BJ (cell line): Measurements from ENCODE around the gene FPR3. TPM values are rescaled to one million over a fixed set of nuclear protein-coding genes. Genes with fewer than 3 reads are reported as not detected.

Experiments
- CTCF ChIA-PET: fragments of 350-600 bp; formaldehyde crosslinking; extraction: SDS; loops from one replicate; lab custom pipeline; 2021; ENCODE audit warnings: antibody characterized with exemption, inconsistent platforms; lab: Yijun Ruan, JAX
- POLR2A ChIA-PET: fragments of 300-600 bp; sonication (Branson Sonifier 250); formaldehyde crosslinking; extraction: SDS; loops from one replicate; lab custom pipeline; 2021; ENCODE audit warnings: antibody characterized with exemption; lab: Charles Lee
- DNase-seq: peaks from one replicate; pipeline ENCODE4 v3.0.0-alpha.2; 2011; ENCODE audit warnings: low read depth
- H3K27me3 ChIP-seq: 2 replicates; pipeline ENCODE4 v1.6.0; 2011; ENCODE audit warnings: low read length; ENCODE audit not compliant: control insufficient read depth, insufficient read depth
- H3K36me3 ChIP-seq: 2 replicates; pipeline ENCODE4 v1.5.1; 2011; ENCODE audit warnings: low read length; ENCODE audit not compliant: control insufficient read depth, insufficient read depth
- H3K4me3 ChIP-seq: 2 replicates; pipeline ENCODE4 v1.5.1; 2011; ENCODE audit warnings: low read depth, mild to moderate bottlenecking, control low read depth, low read length
- CTCF ChIP-seq: IDR thresholded peaks from 2 replicates; pipeline ENCODE4 v1.5.1; 2011; ENCODE audit warnings: low read depth, mild to moderate bottlenecking, control low read depth, inconsistent platforms, low read length, moderate library complexity; ENCODE audit not compliant: insufficient read depth
- polyA plus RNA-seq: library from polyadenylated mRNA; depleted of rRNA; stranded (reverse); fragments of >200 nt; gene quantifications from 2 replicates; pipeline ENCODE4 v1.2.3, GENCODE V29; 2011

The FPR3 gene
- polyA plus RNA-seq, 1 experiment: not detected

- DNase-seq: no peak
- no peaks in the 10 kb centered on the region for H3K36me3 ChIP-seq
- H3K27me3 ChIP-seq: no peaks in the 10 kb centered on the region
- POLR2A ChIA-PET: no interaction called here
- no peak for TF ChIP-seq CTCF
- H3K4me3 ChIP-seq: no peak overlapping the region
- CTCF ChIA-PET: no interaction called here
Observed at GRCh38 chr19:51783372-51783771, 11.6 kb upstream of the FPR3 start.

DNA sequence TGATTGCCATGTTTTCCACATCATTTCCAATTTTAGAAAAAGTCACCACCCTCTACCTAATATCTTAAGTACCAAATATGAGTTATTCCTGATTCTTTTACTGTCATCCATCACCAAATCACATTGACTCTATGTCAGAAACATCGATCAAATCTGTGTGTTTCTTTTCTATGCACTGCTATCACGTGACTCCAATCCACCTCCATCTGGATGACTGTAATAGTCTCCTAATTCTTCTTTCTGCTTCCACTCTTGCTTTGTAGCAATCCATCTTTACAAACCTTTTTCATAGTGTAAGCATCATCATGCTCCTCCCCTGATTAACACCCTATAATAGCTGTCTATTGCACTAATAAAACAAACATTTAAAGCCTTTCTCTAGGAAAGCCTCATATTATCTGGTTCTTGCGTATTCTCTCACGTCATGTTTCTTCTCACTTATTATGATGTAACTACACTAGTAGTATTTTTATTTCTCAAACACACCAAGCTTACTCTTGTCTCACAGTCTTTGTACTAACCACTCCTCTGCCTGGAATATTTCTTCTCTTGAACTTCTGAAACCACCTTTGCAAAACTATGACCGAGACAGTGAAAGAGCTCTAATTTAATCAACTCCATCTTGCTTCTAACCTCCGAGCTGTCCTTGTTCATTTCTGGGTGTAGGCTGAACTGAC lies 10.7 kb upstream of the FPR3 start:
- Histone ChIP-seq H3K36me3 (no peaks in the 10 kb centered on the region), H3K27me3 (no peaks in the 10 kb centered on the region), H3K4me3 (no peak overlapping the region)
- ChIA-PET CTCF (no interaction called here), POLR2A (no interaction called here)
- no peak for TF ChIP-seq CTCF
- DNase-seq: no peak

DNA sequence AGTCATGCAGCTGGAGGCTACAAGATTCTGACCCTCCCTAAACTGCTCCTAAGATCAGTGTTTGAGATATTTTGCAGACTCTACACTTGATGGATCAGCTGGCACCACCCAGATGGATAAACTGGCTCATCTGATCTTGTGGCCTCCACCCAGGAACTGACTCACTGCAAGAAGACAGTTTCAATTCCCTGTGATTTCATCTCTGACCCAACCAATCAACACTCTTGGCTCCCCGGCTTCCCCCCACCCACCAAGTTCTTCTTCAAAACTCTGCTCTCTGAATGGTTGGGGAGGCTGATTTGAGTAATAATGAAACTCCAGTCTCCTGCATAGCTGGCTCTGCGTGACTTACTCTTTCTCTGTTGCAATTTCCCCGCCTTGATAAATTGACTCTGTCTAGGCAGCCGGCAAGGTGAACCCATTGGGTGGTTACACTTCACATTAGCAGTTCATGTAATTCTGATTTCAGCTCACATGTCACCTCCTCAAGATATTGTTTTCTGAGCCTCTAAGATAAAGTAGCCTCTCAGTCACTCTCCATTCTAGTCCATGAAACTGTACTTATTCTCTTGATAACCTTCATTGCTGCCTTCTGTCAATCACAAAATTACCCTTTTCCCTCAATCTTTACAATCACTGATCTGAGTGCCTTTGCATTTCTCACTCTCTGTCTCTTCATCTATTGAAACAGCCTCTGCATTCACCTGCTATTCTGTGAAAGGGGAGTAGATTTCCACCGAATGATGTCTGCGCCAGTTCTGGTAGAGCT lies 9.9 kb upstream of the FPR3 start:
- no peak overlapping the region for H3K4me3 ChIP-seq
- no peaks in the 10 kb centered on the region for H3K27me3 ChIP-seq
- POLR2A ChIA-PET: no interaction called here
- no peak for TF ChIP-seq CTCF
- CTCF ChIA-PET: no interaction called here
- H3K36me3 ChIP-seq: no peaks in the 10 kb centered on the region
- DNase-seq: no peak

- H3K36me3 ChIP-seq: no peaks in the 10 kb centered on the region
- POLR2A ChIA-PET: no interaction called here
- TF ChIP-seq CTCF: no peak
- DNase-seq: no peak
- no peak overlapping the region for H3K4me3 ChIP-seq
- CTCF ChIA-PET: interaction anchor here (0.8 kb wide), 1 partner anchor 9 kb away, joined by 5 read pairs; no protein-coding TSS in a partner anchor
- no peaks in the 10 kb centered on the region for H3K27me3 ChIP-seq
Observed at GRCh38 chr19:51786646-51787494, 8.1 kb upstream of the FPR3 start.

- DNase-seq: no peak
- Histone ChIP-seq H3K27me3 (no peaks in the 10 kb centered on the region), H3K36me3 (no peaks in the 10 kb centered on the region), H3K4me3 (no peak overlapping the region)
- ChIA-PET CTCF (no interaction called here), POLR2A (no interaction called here)
- no peak for TF ChIP-seq CTCF
Observed at GRCh38 chr19:51788029-51788428, 6.9 kb upstream of the FPR3 start.
